Measurements from ENCODE around the gene COL19A1.

COL19A1 gene

GRCh38 chr6:70131528-70131927, 265.2 kb downstream of the COL19A1 start:
- no peak for DNase-seq

GRCh38 chr6:70133246-70133645, 266.9 kb downstream of the COL19A1 start:
- DNase-seq: no peak

- DNase-seq: no peak
Measured at GRCh38 chr6:70134542-70134941, 268.2 kb downstream of the COL19A1 start.

- no peak for DNase-seq
Measured at GRCh38 chr6:70135219-70136160, 269.1 kb downstream of the COL19A1 start.

GRCh38 chr6:70136996-70137395, 270.6 kb downstream of the COL19A1 start:
- no peak for DNase-seq

- DNase-seq: no peak
Measured at GRCh38 chr6:70140496-70140895, 274.1 kb downstream of the COL19A1 start.

GRCh38 chr6:70142034-70142433, 275.7 kb downstream of the COL19A1 start:
- DNase-seq: no peak

GRCh38 chr6:70145178-70145577, 278.8 kb downstream of the COL19A1 start:
- DNase-seq: no peak

GRCh38 chr6:70149209-70149788, 282.9 kb downstream of the COL19A1 start:
- no peak for DNase-seq

GRCh38 chr6:70150521-70150920, 284.2 kb downstream of the COL19A1 start:
- DNase-seq: no peak

GRCh38 chr6:70151616-70152015, 285.3 kb downstream of the COL19A1 start:
- DNase-seq: no peak

GRCh38 chr6:70152786-70153185, 286.4 kb downstream of the COL19A1 start:
- no peak for DNase-seq

GRCh38 chr6:70157086-70157485, 290.7 kb downstream of the COL19A1 start:
- no peak for DNase-seq

GRCh38 chr6:70160276-70160675, 293.9 kb downstream of the COL19A1 start:
- DNase-seq: no peak

GRCh38 chr6:70162972-70163371, 296.6 kb downstream of the COL19A1 start:
- no peak for DNase-seq

- no peak for DNase-seq
Measured at GRCh38 chr6:70163795-70164194, 297.4 kb downstream of the COL19A1 start.

GRCh38 chr6:70164556-70164955, 298.2 kb downstream of the COL19A1 start:
- DNase-seq: no peak

- no peak for DNase-seq
Measured at GRCh38 chr6:70166088-70166958, 300.0 kb downstream of the COL19A1 start.

- no peak for DNase-seq
Measured at GRCh38 chr6:70168681-70169377, 302.5 kb downstream of the COL19A1 start.

- no peak for DNase-seq
Measured at GRCh38 chr6:70171236-70171635, 304.9 kb downstream of the COL19A1 start.

- no peak for DNase-seq
Measured at GRCh38 chr6:70172252-70172651, 305.9 kb downstream of the COL19A1 start.

- DNase-seq: no peak
Measured at GRCh38 chr6:70175770-70176169, 309.4 kb downstream of the COL19A1 start.
